ENCODE results near the gene RASGRF2.

- TF ChIP-seq CTCF (IDR thresholded peaks at IDR 0.05) (no peak), POLR2AphosphoS5 (IDR thresholded peaks at IDR 0.05) (no peak), POLR2A (IDR thresholded peaks at IDR 0.05) (no peak), EP300 (IDR thresholded peaks at IDR 0.05) (no peak)
Measured at GRCh38 chr5:81065492-81065891, 105.3 kb downstream of the RASGRF2 start.

All from suprapubic skin (tissue), 4 donors.